ENCODE data around the gene GPS1. TPM values are rescaled to one million over a fixed set of nuclear protein-coding genes. Genes with fewer than 3 reads are reported as not detected.

The GPS1 gene
- total RNA-seq, 2 experiments from 2014 or later, result 97.6 to 104 TPM

DNA sequence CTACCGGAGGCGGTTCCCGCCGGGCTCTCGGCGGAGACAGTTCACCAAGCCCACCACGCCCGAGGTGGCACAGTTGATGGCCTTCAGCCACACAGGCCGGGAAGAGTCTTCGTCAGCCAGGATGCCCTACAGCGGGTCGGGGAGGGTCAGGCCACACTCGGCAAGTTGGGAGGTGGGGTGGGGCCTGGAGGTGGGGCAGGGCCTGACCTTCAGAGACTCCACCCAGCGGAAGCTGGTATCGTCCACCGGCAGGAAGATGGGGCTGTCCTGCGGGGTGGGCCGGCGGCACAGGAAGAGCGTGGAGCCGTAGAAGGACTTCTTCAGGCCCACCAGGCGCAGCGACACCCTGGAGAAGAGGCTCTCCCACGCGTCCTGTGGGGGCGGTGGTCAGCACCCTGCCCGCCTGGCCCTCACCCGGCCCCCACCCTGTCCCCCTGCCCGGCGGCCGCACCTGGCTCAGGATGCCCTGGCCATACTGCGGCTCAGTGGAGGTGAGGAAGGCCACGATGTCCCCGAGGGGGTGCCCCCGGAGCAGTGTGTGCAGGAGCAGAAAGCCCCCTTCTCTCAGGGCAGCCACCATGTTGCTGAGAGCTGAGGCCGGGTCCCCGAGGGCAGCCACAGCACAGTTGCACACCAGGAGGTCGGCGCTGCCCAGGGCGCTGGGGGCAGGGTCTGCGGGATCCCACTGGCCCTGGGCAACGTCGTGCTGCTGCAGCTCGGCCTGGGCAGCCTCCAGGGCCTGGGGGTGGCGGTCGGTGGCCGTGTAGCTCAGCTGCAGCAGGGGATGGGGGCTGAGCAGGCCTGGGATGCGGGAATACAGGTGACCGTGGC is 33.5 kb downstream of the GPS1 start:
- no peaks in the 10 kb centered on the region for H3K27me3 Mint-ChIP-seq (ENCODE audit: low read depth)
- DNase-seq (no peak), ATAC-seq (no peak)
- H3K4me3 Mint-ChIP-seq, result no peak overlapping the region
- no peaks in the 10 kb centered on the region for H3K9me3 Mint-ChIP-seq (ENCODE audit: insufficient read depth)
- H3K4me1 Mint-ChIP-seq (ENCODE audit: low read depth), result no peaks in the 10 kb centered on the region
- ChIA-PET POLR2A (no interaction called here), CTCF (no interaction called here)
- no peak overlapping the region for H3K27ac Mint-ChIP-seq
- peaks cover 25% of the 10 kb centered on the region for H3K36me3 Mint-ChIP-seq (ENCODE audit: low read depth)

DNA sequence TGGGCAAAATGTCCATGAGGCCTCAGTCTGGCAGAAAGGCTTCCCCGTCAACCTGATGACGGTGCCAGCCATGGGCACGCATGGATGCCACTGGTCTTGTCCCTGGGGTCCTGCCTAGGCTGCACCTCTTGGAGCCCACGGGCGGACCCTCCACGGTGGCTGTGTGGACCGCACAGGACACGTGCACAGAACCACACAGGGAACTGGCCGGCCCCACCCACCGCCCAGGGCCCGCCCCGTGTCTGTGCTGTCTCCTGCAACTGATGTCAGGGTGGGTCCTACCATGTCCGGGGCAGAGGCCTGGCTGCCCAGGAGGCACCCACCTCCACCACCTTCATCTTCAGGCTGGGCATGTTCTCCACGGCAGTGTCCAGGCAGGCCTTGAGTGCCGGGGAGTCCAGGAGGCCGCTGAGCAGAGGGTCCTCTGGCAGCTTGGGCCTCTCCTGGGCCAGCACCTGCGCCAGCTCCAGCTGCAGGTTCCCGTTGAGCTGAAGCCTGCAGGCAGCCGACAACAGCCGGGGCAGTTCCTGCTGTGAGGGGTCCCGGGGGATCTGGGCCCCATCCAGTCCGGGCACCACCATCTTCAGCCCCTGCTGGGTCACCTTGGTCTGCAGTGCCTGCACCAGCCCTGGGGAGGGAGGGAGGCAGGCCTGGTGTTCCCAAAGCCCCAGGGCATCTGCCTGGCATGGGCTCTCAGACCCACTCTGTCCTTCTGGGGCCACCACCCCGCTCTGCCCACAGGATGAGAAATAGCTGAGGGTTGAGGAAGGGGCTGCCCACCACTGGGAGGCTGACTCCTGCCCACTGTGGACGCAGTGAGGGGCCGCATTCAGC is 34.5 kb downstream of the GPS1 start:
- no peak overlapping the region for H3K27ac Mint-ChIP-seq

DNA sequence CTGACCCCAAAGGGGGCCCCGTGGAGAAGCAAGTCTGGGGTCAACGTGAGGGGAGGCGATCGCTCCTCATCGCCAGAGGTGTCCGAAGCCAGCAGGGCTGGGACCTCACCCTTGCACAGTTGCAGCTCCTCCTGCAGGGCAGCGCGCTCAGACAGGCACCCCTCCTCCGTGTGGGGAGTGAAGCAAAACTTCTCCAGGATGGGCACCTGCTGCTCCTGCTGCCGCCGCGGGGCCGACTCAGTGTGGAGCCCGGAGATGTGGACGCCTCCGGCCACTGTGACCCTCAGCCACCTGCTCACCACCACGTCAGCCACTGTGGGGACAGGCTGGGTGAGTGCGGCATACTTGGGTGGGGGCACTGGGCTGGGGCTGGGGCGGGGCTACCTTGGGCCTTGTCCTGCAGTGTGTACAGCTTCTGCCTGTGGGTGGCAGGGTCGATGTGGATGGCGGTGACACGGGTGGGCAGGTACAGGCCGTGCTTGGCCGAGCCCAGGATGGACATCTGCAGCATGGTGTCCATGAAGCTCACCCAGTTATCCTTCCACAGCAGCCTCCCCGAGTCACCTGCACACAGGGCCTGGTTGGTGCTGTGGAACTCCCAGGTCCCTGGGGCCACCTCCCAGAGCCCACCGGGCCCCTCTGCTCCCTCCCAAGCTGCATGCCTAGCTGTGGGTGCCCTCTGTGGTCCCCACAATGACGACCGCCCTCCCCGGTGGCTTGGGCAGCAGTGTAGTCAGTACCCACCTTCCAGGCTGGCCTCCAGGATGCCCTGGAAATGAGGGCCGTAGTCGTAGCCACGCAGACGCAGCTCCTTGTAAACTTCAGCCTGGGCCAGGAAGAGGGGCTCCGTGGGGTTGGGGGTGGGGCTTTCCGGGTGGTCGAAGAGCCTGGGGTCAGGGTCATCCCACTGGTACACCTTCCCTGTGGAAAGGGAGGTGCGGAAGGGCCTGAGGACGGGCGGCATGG is 35.5 kb downstream of the GPS1 start:
- ATAC-seq (no peak), DNase-seq (no peak)
- Mint-ChIP-seq H3K4me3 (no peak overlapping the region), H3K4me1 (ENCODE audit: low read depth) (no peaks in the 10 kb centered on the region), H3K27me3 (ENCODE audit: low read depth) (no peaks in the 10 kb centered on the region), H3K9me3 (ENCODE audit: insufficient read depth) (no peaks in the 10 kb centered on the region), H3K27ac (no peak overlapping the region), H3K36me3 (ENCODE audit: low read depth) (peaks cover 25% of the 10 kb centered on the region)
- CTCF ChIA-PET, result no interaction called here
- POLR2A ChIA-PET, result interaction anchor here (0.8 to 1.0 kb wide), 2 partner anchors 11 to 24 kb away, joined by 3 to 4 read pairs; no protein-coding TSS in a partner anchor

More for the DNA sequence above, 34.5 kb downstream of the GPS1 start:
- H3K4me1 Mint-ChIP-seq (ENCODE audit: low read depth), result no peaks in the 10 kb centered on the region
- H3K4me3 Mint-ChIP-seq, result no peak overlapping the region
- DNase-seq (no peak), ATAC-seq (no peak)
- peaks cover 24% of the 10 kb centered on the region for H3K36me3 Mint-ChIP-seq (ENCODE audit: low read depth)
- H3K27me3 Mint-ChIP-seq (ENCODE audit: low read depth), result no peaks in the 10 kb centered on the region
- ChIA-PET CTCF (no interaction called here), POLR2A (interaction anchor here (0.8 to 1.0 kb wide), 2 partner anchors 10 to 23 kb away, joined by 3 to 4 read pairs; no protein-coding TSS in a partner anchor)
- H3K9me3 Mint-ChIP-seq (ENCODE audit: insufficient read depth), result no peaks in the 10 kb centered on the region

DNA sequence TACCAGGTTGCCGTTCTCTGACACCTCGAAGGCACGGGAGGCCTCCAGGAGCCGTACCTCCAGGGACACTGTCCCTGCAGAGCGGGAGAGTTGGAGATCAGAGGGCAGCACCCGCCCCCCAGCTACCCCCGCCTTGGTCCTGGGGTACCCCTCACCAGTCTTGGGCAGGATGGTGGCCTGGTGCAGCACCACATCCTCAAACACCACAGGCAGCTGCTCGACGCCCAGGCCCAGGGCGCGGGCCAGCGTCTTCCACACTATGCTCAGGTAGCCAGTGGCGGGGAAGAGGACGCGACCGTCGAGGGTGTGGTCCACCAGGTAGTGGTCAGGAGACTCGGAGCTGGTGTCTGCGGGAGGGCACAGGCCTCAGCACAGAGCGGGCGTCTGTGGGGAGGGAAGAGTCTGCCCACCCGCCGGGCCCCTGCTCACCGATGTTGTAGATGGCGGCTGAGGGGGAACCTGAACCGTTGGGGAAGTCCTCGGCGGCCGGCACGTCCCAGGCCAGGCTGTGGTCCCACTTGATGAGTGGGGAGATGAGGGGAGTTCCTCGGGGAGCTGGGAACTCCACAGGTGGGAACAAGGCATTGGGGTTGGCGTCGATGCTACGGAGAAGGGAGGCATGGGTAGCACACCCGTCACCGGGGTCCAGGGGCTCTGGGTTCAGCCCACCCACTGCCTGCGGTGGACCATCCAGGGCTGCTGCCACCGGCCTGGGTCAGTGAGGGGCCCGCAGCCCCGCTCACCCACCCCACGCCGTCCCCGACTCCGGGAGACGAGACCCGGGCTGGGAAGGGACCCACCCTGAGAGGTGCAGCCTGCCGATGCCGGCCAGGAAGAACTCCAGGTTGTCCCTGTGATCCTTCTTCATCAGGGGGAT is 36.5 kb downstream of the GPS1 start:
- Mint-ChIP-seq H3K27me3 (ENCODE audit: low read depth) (no peaks in the 10 kb centered on the region), H3K4me3 (no peak overlapping the region), H3K36me3 (ENCODE audit: low read depth) (peaks cover 24% of the 10 kb centered on the region), H3K4me1 (ENCODE audit: low read depth) (no peaks in the 10 kb centered on the region), H3K9me3 (ENCODE audit: insufficient read depth) (no peaks in the 10 kb centered on the region), H3K27ac (no peak overlapping the region)
- POLR2A ChIA-PET, result no interaction called here
- ATAC-seq, result no peak
- CTCF ChIA-PET, result no interaction called here
- no peak for DNase-seq

DNA sequence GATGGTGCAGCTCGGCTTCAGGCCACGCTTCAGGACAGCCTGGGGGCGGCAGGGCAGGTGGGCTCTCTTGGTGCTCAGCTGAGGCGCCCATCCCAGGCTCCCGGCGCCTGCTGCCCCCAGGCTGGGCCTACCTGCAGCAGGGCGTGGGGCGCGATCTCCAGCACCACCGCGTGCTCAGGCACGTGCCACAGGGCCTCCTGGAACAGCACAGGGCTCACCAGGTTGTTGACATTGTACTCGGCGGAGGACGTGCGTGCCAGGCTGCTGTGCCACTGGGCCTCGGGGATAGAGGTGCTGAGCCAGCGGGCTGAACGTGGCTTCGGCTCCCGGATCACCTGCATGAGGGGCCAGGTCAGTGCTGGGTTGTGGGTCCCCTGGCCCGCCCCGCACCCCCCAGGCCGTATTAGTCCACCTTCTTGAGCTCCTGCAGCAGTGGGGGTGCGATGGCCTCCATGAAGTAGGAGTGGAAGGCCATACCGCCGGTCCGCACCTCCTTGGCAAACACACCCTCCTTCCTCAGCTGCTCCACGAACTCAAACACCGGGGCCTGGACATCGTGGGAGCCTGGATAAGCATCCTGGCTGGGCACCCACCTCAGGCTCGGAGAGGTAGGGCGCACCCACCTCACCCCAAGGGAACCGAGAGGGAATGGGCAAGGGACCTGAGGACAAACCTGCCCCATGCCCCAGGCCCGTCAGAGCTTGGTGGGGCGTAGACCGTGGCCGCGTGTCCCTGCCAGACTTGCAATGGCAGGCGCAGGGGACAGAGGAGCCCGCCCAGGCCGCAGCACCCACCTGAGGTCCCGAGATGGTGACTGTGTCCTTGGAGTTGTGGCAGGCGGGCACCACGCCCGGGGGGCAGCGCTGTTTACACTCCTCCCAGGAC is 37.4 kb downstream of the GPS1 start:
- H3K4me1 Mint-ChIP-seq (ENCODE audit: low read depth), result no peaks in the 10 kb centered on the region
- H3K36me3 Mint-ChIP-seq (ENCODE audit: low read depth), result peaks cover 24% of the 10 kb centered on the region
- H3K9me3 Mint-ChIP-seq (ENCODE audit: insufficient read depth), result no peaks in the 10 kb centered on the region
- CTCF ChIA-PET, result no interaction called here
- no peak overlapping the region for H3K4me3 Mint-ChIP-seq
- no peaks in the 10 kb centered on the region for H3K27me3 Mint-ChIP-seq (ENCODE audit: low read depth)
- DNase-seq (no peak), ATAC-seq (no peak)
- H3K27ac Mint-ChIP-seq, result no peak overlapping the region
- POLR2A ChIA-PET, result no interaction called here

DNA sequence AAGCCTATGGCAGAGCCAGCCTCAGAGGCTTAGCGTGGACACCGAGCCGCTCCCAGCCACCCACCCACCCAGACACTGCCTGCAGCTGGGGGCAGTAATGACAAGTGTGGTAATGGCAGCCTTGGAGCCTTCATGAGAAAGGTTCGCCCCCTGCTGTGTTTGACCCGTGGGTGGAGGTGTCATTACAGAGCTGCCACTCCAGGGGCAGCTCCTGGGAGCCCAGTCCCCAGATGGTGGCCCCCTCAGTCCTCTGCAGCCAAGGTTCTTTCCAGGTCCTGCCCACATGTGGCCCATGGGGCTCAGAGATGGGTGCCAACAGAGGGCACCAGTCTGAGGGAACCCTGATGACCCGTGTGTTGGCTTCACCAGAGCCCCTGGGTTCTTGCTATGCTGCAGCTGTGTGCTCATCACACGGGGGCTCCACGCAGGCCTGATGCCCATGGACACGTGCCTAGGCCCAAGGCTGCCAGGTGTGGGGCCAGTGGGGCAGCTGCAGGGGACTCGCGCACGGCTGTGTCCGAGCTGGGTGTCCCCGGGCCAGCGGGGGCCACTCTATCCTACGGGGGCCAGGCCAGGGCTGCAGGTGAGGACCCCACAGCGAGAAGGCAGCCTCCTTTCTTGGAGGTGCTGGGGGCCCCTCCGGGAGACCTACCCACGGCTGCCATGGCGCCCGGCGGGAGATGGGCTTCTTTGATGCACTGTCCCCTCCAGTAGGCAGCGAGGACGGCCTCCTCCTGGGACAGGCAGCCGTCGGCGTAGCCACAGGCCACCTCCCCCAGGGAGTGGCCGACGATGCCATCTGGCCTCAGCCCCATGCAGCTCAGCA is 38.2 kb downstream of the GPS1 start:
- no peak for ATAC-seq
- Mint-ChIP-seq H3K9me3 (ENCODE audit: insufficient read depth) (no peaks in the 10 kb centered on the region), H3K36me3 (ENCODE audit: low read depth) (peaks cover 21% of the 10 kb centered on the region), H3K27ac (no peak overlapping the region), H3K4me3 (no peak overlapping the region), H3K4me1 (ENCODE audit: low read depth) (no peaks in the 10 kb centered on the region), H3K27me3 (ENCODE audit: low read depth) (no peaks in the 10 kb centered on the region)
- no peak for DNase-seq
- POLR2A ChIA-PET, result no interaction called here
- CTCF ChIA-PET, result no interaction called here

DNA sequence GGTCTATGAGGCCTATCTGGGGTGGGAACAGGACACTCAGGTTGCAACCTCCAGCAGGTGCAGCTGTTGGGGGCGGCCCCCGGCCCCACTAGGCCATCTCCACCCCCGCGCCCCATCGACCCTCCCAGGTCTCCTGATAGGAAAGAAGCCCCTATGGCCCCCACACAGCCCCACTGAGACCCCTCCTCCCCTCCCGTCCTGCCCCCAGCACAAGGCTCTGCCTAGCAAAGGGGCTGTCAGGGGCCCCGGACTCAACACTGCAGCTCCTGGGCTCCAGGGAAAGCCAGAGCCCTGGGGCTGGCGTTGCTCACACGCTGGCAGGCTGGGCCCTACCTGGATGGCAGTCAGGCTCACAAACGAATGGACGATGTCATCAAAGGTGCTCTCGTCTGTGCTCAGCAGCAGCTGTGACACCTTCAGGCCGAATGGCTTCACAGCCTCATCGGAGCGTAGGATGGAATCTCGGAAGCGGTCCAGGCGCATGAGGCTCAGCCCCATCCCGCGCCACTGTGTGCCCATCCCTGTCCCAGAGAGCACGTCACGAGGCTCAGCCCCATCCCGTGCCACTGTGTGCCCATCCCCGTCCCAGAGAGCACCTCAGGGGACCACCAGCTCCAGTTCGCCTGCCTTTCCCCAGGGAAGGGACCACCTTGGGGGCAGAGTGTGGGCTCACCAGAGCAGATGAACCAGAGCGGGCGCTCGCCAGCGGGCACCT is 39.0 kb downstream of the GPS1 start:
- Mint-ChIP-seq H3K9me3 (ENCODE audit: insufficient read depth) (no peaks in the 10 kb centered on the region), H3K4me1 (ENCODE audit: low read depth) (peaks cover 3% of the 10 kb centered on the region), H3K27me3 (ENCODE audit: low read depth) (no peaks in the 10 kb centered on the region), H3K27ac (no peak overlapping the region), H3K4me3 (no peak overlapping the region), H3K36me3 (ENCODE audit: low read depth) (peaks cover 25% of the 10 kb centered on the region)
- ATAC-seq (no peak), DNase-seq (no peak)
- CTCF ChIA-PET, result no interaction called here
- POLR2A ChIA-PET, result no interaction called here

DNA sequence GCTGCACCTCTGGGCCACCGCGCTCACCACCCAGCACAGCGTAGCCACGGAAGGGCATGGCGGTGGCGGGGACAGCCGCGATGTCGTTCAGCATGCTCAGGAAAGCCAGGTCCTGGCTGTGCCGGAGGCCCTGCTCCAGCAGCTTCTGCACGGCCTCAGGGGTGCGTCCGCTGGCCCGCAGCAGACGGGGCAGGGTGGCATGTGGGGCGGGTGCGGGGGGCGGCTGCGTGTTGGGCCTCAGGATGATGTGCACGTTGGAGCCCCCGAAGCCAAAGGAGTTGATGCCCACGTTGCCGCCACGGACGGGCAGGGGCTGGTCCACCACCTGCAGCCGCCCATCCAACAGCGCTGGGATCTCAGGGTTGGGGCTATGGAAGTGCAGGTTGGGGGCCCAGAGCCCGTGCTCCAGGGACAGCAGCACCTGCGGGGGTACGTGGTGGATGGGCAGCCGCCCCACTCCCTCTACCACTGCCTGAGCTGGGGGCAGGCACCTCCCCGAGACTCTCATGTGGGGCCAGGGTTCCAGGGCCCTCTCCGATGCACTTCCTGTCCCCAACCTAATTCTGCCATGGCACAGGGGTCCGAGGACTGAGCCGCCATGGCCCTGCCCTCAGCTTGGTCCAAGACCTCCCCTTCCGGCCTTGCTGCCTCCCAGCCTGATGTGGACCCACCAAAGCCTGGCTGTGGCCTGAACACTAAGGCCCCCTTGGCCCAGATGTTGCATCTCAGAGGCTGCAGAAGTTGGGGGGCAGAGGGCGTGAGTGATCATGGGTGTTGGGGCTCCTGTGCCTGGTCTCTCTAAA is 39.8 kb downstream of the GPS1 start:
- H3K36me3 Mint-ChIP-seq (ENCODE audit: low read depth), result peaks cover 28% of the 10 kb centered on the region
- ATAC-seq (no peak), DNase-seq (no peak)
- no peak overlapping the region for H3K27ac Mint-ChIP-seq
- no peak overlapping the region for H3K4me3 Mint-ChIP-seq
- no peaks in the 10 kb centered on the region for H3K27me3 Mint-ChIP-seq (ENCODE audit: low read depth)
- H3K9me3 Mint-ChIP-seq (ENCODE audit: insufficient read depth), result no peaks in the 10 kb centered on the region
- ChIA-PET CTCF (no interaction called here), POLR2A (no interaction called here)
- H3K4me1 Mint-ChIP-seq (ENCODE audit: low read depth), result peaks cover 10% of the 10 kb centered on the region

DNA sequence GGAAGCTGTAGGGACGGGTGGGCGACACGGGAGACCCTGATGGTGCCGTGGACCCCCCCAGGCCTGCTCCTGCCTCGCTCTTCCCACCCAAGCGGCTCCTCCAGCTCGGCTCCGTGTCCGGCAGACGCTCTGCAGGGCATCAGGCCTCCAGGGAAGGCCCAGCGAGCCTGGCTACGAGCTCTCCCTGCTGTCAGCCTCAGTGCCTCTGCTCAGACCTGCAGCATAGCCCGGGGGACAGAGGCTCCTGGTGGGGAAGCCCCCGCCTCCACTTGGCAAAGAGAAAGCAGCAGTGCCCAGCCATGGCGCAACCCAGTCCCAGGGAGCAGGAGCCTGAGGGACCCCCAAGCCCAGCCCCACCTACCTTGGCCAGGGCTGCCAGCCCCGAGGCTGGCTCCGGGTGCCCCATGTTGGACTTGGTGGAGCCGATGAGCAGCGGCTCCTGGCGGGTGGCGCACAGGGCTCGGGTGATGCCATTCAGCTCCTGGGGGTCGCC is 40.4 kb downstream of the GPS1 start:
- Mint-ChIP-seq H3K27ac (no peak overlapping the region), H3K4me1 (ENCODE audit: low read depth) (peaks cover 10% of the 10 kb centered on the region), H3K4me3 (no peak overlapping the region), H3K36me3 (ENCODE audit: low read depth) (peaks cover 27% of the 10 kb centered on the region), H3K27me3 (ENCODE audit: low read depth) (no peaks in the 10 kb centered on the region), H3K9me3 (ENCODE audit: insufficient read depth) (no peaks in the 10 kb centered on the region)
- ChIA-PET POLR2A (no interaction called here), CTCF (no interaction called here)
- no peak for DNase-seq
- no peak for ATAC-seq

Measured in activated CD8-positive, alpha-beta T cell treated with anti-CD3 and anti-CD28 coated beads, Interleukin-2, amount 10 ng/mL, durations not matched to agents 7 days and 5 days (primary cell).